ENCODE results near the gene KMT2B.

The KMT2B gene

DNA sequence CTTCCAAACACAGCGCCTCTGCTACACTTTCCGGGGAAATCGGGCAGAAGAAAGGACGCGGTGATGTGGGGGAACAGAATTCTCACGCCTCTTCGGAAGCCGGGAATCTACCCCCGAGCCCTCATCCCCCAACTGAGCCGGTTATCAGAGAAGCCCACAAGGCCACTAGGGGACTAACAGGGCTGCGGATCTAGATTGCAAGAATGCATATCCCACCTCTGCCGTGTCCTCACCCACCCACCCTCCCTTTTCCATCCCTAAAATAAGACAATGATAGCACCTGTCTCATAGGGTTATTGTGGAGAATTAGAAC is 23.4 kb downstream of the KMT2B start:
- no peak for DNase-seq (ENCODE audit: low read depth, low spot score)

DNA sequence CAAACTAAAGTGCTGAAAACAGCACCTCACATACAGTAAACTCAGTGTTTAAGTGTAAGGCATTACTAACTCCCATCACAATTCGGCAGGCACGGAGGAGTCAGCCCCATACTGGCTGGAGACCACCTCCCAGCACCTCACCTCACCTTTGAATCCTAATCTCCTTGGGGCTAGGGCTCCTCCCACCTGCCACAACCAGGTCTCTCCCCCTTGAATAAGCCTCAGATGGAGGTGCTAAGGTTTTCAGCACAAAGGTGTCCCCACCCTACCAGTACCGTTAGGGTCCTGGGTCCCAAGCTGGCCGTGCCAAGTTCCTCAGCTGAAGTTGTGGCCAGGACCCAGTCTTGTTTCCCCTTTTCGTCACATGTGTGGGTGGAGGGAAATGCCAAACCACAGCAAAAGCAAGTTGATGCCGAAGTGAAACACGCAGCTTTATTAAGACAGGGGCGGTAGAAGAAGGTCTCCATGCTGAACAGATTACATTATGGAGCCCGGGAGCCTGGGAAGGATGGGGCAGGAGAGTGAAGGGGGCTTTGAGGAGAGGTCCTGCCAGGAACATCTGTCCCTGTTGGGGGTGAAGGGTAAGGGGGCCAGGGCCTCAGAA is 24.4 kb downstream of the KMT2B start, which contains the start of gene IGFLR1:
IGFLR1 (minus strand) TSS at position 332 of the 604 bp plus-strand sequence. CDS start 1,272 bp downstream, outside the sequence.
- DNase-seq (ENCODE audit: low read depth, low spot score), result no peak

DNA sequence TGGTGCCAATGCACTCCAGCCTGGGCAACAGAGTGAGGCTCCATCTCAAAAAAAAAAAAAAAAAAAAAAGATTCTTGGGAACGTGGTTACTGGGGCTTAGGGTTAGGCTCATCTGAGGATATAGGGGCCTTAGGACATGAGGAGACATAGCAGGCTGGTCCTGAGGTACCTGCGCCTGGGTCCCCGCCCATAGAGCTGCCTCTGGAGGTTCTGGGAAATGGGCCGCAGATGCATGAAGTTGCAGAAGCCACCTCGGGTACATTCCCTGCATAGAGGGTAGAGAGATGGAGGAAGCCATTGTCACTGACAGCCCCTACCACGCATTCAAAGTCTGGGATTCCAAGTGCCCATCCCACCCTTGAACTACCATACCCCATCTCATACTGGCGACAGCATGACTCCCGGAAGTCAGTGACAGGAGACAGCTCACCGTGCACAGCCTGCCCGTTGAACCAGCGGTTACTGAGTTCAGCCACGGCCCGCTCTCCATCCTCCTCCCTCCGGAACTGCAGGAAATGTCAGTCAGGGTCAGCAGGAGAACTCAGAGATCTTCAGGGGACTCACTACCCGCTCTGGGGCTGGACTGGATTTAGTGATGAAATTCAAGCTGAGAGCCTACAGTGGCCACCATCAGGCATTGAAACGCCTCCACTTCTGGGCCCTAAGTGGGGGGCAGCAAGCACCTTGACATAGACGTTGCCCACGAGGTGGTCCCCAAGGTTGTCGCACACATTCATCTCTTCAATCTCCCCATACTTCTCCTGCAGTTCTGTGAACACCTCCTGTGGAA is 26.0 kb downstream of the KMT2B start:
- no peak for DNase-seq (ENCODE audit: low read depth, low spot score)

DNA sequence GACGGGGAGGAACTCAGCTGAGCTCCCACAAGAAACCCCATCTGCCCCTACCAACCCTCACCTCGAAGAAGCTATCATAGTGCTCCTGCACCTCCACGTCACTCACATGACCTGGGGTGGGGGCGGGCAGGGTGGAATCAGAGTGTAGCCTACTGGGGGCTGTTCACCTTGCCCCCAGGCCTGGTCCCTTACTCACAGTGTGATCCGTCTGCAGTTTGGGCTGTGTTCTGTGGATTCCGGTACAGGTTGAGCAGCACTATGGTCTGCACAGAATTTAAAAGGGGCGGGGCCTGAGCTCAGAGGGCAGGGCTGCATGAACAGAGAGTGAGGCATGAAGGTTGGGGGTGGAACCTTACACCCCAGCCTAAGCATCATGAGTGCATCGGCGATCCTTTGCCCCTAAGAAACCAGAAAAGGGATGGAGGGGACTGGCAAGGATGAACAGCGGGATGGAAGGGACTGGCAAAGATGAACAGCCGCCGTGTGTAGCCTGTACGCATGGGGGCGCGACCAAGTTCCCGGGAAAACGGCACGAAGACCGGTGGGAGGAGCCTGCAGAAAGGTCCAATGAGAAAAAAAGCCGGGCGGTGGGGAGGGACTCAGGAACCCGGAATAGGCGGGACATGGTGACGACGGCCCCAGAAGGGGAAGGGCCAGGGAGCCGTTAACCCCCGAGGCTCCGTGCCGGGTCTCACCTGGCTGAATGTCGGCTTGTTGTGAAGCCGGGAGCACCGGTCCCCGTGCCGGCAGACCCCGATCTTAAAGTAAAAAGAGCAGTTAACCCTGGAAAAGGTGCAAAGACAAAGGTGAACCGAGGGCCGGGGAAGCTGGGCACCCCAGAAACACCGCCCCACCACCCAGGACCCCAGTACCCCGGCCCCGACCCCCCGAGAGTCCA is 26.9 kb downstream of the KMT2B start:
- peak; percentile 99 for DNase-seq (ENCODE audit: low read depth, low spot score)

DNA sequence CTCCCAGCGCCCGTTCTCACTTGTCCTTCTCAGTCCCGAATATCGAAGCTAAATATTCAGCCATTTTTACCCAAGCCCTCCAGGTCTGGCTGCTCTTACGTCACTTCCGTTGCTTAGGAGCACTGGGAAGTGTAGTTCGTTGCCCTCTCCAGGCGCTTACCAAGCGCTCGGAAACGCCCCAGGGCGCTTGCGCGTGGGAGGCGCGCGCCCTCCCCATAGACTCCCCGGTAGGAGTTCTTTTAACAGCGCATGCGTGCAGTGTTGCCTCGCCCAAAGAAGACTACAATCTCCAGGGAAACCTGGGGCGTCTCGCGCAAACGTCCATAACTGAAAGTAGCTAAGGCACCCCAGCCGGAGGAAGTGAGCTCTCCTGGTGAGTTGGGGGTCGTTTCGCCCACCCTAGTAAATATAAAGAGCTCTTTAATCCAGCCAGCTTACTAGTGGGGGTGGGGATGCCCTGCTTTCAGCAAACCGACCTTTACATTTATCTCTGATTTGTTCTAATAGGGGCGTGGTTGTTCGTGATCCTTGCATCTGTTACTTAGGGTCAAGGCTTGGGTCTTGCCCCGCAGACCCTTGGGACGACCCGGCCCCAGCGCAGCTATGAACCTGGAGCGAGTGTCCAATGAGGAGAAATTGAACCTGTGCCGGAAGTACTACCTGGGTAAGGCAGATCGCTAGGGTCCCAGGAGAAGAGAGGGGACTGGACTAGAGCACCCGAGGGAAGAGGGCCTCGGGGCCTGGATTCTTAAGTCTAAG is 27.7 kb downstream of the KMT2B start, which contains the start of the genes PSENEN and U2AF1L4:
PSENEN (plus strand) TSS at position 324 of the 759 bp plus-strand sequence; CDS start at position 604, 280 bp downstream.
U2AF1L4 (minus strand) TSS at position 91 of the 759 bp plus-strand sequence; CDS start at position 64, 27 bp downstream.
- DNase-seq (ENCODE audit: low read depth, low spot score), result peak; percentile 99

DNA sequence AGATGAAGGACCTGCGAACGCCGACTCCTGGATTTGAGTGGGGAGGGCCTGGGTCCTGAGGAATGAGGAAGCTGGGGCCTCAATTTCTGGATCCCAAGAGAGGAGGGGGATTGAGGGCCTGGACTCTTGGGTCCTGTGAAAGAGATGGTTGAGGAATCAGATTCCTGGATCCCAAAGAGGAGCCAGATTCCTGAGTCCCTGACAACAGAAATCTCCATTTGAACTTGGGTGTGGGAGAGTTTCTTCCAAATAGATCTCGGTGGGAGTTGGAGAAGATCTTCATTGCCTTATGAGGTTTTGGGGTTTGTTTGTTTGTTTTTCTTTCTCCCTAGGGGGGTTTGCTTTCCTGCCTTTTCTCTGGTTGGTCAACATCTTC is 28.3 kb downstream of the KMT2B start:
- DNase-seq (ENCODE audit: low read depth, low spot score), result no peak

DNA sequence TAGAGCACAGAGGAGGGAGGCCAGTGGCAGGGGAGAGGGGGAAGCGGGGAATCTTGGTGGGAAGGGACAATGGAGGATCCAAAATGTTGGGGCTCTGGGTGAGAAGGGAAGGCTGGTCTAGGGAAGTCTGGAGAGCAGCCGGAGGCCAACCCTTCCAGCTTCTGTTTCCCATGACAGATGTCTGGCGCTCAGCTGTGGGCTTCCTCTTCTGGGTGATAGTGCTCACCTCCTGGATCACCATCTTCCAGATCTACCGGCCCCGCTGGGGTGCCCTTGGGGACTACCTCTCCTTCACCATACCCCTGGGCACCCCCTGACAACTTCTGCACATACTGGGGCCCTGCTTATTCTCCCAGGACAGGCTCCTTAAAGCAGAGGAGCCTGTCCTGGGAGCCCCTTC is 28.7 kb downstream of the KMT2B start:
- no peak for DNase-seq (ENCODE audit: low read depth, low spot score)

DNA sequence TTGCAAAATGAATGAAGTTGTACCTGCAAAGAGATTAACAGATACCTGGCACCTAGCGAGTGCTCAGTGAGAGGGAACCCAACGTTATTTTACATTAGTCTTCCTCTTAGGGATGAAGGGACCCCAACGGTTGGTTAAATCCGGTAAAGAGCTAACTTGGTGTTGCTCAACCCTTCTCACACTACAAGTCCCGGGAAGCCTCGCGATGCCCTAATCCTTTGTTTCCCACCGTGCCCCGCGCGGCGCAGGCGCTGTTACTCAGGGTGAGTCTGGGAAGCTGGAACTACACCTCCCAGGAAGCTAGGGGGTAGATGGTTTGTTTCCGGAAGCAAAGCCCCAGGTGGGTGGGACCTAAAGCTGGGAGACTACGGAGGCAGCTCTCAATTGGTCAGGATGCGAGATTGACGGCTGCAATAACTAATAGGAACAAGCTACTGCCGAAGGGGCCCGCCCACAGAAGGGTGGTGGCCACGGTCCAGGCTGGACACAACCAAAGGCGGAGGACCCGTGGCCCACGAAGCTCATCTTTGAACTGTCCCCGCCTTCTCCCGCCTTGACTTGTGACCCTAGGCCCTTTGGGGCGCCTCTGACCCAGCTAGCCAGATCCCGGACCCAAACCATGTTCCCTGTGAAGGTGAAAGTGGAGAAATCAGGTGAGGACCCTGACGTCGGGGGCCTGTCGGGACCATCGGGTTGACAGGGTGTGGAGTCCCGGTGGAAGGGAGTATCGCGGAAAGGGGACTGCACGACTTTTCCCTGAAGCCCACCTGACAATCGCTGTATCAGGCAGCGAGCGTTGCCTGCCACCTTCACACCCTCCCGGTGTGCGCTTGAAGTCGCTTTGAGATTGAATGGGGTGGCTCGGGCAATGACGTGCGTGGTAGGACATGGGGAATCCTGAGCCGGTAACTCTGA is 30.6 kb downstream of the KMT2B start, which contains the start of gene LIN37:
LIN37 (plus strand) TSS at position 471 of the 915 bp plus-strand sequence; CDS start at position 620, 149 bp downstream.
- DNase-seq (ENCODE audit: low read depth, low spot score), result peak; percentile 100

DNA sequence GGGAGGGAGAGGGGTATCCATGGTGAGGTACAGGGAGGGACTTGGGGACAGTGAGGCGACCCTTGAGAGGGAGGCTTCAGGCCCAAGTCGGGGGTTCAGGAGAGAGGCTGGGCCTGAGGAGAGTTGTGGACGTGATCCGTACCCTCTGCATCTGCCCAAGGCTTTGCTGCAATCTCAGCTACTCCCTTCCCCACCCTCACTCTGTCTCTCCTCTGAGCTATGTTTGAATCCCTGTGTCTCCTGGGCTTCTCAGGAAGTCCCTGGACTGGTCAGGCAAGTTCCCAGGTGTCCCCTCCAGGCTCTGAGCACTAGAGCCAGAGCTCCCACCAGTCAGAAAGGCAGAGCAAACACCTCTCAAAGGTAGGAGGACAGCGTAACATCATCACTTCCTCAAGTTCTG is 32.4 kb downstream of the KMT2B start:
- DNase-seq (ENCODE audit: low read depth, low spot score), result peak; percentile 87

DNA sequence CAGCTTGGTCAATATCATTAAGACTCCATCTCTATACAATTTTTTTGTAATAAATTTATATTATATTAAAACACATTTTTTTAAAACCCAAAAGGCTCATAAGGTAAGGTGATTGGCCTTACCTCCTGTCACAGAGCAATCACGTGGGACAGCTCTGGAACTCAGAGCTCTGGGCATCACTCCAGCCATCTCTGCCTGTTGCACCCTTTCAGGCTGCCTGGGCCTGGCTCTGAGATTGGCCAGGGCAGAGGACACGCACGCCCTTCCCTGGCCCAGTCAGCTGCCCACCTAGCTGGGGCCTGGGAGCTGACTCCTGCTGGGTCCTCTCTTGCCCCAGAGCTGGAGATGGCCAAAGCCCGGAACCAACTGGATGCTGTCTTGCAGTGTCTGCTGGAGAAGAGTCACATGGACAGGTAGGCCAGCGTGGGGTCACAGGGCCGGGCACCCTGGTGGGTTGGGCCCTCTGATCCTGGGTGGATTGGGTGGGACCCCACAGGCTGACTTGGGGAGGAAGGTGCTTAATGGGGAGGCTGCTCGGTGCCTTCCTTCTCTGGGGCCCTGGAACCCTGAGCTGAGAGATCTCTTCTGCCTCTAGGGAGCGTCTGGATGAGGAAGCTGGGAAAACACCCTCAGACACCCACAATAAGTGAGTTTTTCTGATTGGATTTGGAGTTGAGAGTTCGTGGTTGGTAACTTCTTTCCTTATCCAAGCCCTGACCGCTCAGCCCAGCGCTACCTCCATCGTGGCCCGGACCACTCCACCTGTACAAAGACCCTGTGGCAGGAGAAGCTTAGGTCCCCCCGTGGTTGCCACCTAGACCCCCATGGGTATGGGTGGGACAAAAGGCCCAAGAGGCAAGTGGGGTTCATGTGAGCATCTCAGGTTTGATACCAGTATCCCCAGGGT is 34.3 kb downstream of the KMT2B start:
- no peak for DNase-seq (ENCODE audit: low read depth, low spot score)

DNA sequence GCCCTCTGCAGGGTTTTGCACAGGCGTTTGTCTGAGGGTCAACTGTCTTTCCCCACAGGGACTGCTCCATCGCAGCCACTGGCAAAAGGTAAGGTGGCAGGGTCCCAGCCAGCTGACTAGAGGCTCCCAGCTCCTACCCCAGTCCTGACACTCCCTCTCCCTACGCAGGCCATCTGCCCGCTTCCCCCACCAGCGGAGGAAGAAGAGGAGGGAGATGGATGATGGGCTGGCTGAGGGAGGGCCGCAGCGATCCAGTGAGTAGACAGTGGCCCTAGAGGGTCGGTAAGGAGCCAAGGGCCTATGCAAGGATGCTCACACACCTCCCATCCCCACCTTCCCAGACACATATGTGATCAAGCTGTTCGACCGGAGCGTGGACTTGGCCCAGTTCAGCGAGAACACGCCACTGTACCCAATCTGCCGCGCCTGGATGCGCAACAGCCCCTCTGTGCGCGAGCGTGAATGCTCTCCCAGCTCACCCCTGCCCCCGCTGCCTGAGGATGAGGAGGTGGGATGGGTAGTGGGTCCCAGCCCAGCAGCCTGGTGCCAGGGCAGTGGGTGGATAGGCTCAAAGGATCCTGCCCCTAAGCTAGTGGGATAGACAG is 35.0 kb downstream of the KMT2B start:
- DNase-seq (ENCODE audit: low read depth, low spot score), result no peak

DNA sequence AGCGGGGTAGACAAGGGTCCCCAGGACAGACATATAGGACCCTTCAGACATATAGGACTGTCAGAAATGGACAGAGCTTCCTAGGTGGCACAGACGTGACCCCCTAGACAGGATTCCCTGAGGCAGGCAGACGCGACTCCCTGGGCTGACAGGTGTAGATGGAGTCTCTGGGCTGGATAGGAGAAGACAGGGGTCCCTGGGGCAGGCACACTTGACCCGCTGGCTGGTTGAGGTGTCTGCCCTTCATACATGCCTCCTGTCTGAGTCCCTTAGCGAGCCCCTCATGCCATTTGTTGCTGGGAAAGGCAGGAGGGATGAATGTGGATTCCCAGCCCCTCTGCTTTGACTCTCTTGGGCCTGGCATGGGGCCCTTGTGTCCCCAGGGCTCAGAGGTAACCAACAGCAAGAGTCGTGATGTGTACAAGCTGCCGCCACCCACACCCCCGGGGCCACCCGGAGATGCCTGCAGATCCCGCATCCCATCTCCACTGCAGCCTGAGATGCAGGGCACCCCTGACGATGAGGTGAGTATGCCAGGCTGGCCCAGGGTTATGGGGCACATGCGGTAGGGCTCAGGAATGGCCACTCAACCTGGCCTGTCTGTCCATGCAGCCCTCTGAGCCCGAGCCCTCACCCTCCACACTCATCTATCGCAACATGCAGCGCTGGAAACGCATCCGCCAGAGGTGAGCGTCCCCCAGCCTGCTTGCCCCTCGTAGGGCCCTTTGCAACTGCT is 36.0 kb downstream of the KMT2B start:
- no peak for DNase-seq (ENCODE audit: low read depth, low spot score)

DNA sequence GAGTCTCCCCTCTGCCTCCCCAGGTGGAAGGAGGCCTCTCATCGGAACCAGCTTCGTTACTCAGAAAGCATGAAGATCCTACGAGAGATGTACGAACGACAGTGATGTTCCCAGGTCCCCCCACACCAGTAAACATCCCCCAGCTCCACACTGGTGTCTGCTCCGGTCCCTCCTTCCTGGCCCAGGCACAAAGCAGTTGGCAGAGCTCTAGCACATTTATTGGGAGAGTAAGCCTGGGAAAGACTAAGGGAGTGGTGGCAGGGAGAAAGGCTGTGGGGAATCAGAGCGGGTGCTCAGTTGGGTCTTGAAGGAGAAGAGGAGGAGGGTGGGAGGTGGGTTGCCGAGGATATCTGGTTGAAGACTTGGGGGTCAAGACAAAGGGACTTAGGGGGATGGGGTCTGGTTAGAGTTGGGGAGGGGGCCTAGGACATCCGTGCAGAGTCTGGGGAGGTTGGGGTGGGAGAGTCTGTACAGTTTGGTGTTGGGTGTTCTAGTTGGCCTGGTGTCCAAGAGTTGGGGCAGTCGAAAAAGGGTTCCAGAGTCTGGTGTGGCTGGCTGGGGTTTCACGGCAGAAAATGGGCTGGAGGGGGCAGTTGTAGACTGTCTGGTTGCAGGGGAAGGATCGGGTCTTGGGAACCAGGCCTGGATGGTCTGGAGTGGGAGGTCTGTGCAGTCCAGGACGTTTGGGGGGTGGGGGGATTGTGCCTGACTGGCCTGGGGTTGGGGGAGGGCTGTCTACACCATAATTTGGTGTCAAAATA is 36.7 kb downstream of the KMT2B start:
- no peak for DNase-seq (ENCODE audit: low read depth, low spot score)

DNA sequence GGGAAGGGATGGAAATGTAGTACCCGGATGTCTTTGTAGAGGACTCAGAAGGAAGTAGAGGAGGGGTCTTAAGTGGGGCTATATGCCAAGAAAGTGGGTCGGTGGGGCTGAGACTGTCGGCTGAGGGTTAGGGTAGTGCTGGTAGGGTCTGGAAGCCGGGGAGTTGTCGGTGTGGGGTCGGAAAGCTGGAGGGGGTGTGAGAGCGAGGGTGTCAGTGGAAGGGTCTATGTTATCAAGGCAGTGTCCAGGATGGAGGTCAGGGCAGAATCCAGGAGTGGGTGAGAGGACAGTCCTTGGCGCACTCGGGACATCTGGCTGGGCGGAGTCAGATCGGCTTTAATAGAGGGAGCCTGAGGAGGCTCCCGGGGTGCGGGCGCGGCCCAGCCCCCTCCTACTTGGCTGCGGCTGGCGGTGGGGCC is 37.3 kb downstream of the KMT2B start:
- DNase-seq (ENCODE audit: low read depth, low spot score), result peak; percentile 29

DNA sequence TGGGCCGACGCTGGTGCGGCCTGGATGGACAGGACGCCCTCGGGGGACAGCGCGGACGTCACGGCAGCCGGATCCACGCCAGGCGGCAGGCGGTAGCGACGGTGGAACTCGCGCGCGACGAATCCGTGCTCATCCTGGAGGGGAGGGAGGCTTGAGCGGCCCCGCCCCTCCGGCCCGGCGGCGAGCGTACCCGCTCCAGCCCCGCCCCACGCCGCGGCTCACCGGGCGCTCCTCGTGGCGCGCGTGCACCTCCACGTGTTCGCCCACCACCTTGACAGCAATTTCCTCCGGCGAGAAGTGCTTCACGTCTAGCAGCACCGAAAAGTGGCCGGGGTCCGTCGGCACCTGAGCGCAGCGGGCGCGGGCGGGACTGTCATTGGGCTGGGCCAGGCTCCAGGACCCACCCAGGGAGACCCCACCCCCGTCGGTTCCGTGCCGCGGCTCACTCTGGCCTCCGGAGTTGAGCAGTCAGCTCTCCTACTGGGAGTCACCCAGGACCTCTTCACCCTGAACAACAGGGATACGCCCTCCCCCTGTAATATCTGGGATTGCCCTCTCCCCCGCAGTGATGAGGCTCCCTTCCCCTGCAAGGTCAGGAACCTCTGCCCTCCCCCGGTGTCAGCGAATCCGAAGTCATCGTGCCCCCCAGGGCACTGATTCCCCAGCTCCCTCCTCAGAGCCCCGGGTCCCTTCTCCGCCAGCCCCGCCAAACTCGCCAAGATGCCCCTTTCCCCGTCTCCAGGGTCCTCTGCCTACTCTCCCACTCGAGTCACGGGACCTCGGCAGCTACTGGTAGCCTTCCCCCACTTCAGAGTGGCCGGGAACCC is 38.0 kb downstream of the KMT2B start:
- peak; percentile 26 for DNase-seq (ENCODE audit: low read depth, low spot score)
